Type B pancreatic cell (in vitro differentiated cells): Measurements from ENCODE around the gene ALAS1. TPM values are rescaled to one million over a fixed set of nuclear protein-coding genes. Genes with fewer than 3 reads are reported as not detected.
"Not testable (repeated sequence)": the region's sequence is repeated elsewhere in the genome, so short reads cannot be mapped to it uniquely, and the experiment has no call there.

Experiments used
- DNase-seq: peaks from one replicate; pipeline ENCODE4 v3.0.0; 2021; ENCODE audit warnings: mixed read lengths; ENCODE audit not compliant: unreplicated experiment; ENCODE audit errors: extremely low spot score
- H3K27ac Mint-ChIP-seq: 2 replicates; pipeline ENCODE4 v1.8.0; 2021; ENCODE audit warnings: mild to moderate bottlenecking, mixed read lengths
- H3K27me3 Mint-ChIP-seq: 2 replicates; pipeline ENCODE4 v1.8.0; 2021; ENCODE audit warnings: mixed read lengths
- H3K36me3 Mint-ChIP-seq: 2 replicates; pipeline ENCODE4 v1.8.0; 2021; ENCODE audit warnings: mixed read lengths
- H3K4me1 Mint-ChIP-seq: one replicate; pipeline ENCODE4 v1.8.0; 2021; ENCODE audit warnings: mixed read lengths; ENCODE audit not compliant: unreplicated experiment
- H3K4me3 Mint-ChIP-seq: 2 replicates; pipeline ENCODE4 v1.8.0; 2021; ENCODE audit warnings: mild to moderate bottlenecking, mixed read lengths
- H3K9me3 Mint-ChIP-seq: 2 replicates; pipeline ENCODE4 v1.8.0; 2021; ENCODE audit warnings: mixed read lengths
- total RNA-seq: library from RNA; stranded (reverse); gene quantifications from 2 replicates; pipeline ENCODE4 v1.2.1, GENCODE V29; 2021; ENCODE audit warnings: low replicate concordance
- TF ChIP-seq, protein P1 (sequence below): fragments of 200-600 bp; sonication (generic); conservative IDR thresholded peaks from 2 replicates; pipeline ENCODE4 v1.5.0; 2021; ENCODE audit warnings: antibody characterized with exemption, mild to moderate bottlenecking

The ALAS1 gene
- total RNA-seq, 1 donor from 2014 or later = 57.1 TPM

DNA sequence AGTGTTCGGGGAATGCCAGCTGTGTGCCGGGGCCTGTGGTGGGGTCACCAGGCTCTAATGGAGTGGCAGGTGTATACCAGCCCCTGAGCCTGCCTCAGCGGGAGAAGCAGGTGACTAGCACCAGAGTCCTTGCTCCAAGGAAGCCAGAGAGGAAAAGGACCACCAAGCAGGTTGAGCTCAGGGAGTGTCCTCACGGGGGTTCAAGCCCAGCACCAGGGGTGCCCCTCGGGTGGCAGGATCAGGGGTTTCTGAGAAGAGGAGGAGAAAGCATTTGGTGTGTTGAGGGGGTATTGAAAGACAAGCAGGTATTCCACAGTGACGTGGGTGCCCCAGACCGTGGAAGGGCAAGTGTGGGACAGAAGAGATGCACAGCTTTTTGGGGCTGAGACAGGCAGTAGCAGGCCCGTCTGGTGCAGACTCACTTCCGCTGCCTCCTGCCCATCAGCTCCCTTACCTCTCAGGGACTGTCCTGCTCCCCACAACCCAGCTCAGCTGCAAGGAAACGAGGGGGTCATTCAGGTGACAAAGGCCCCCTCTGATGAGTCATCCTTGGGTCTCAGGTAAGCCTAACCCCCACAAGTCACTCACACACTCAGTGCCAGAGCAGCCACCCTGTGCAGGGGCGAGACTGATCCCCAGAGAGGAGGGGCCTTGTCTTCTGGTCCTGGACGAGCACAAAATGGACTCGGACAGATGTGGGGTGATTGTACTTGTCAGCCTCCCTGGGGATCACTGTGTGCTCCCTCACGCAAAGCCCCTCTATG is 22.4 kb upstream of the ALAS1 start:
- Mint-ChIP-seq H3K27ac (no peak overlapping the region), H3K4me1 (peaks cover 14% of the 10 kb centered on the region), H3K4me3 (no peak overlapping the region), H3K9me3 (no peaks in the 10 kb centered on the region), H3K27me3 (no peaks in the 10 kb centered on the region), H3K36me3 (no peaks in the 10 kb centered on the region)
- TF ChIP-seq, protein P1, sequence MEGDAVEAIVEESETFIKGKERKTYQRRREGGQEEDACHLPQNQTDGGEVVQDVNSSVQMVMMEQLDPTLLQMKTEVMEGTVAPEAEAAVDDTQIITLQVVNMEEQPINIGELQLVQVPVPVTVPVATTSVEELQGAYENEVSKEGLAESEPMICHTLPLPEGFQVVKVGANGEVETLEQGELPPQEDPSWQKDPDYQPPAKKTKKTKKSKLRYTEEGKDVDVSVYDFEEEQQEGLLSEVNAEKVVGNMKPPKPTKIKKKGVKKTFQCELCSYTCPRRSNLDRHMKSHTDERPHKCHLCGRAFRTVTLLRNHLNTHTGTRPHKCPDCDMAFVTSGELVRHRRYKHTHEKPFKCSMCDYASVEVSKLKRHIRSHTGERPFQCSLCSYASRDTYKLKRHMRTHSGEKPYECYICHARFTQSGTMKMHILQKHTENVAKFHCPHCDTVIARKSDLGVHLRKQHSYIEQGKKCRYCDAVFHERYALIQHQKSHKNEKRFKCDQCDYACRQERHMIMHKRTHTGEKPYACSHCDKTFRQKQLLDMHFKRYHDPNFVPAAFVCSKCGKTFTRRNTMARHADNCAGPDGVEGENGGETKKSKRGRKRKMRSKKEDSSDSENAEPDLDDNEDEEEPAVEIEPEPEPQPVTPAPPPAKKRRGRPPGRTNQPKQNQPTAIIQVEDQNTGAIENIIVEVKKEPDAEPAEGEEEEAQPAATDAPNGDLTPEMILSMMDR = no peak
- no peak for DNase-seq

GRCh38 chr3:52176180-52176752 is 21.7 kb upstream of the ALAS1 start:
- TF ChIP-seq, protein P1 = no peak
- Mint-ChIP-seq H3K27ac (no peak overlapping the region), H3K36me3 (no peaks in the 10 kb centered on the region), H3K27me3 (no peaks in the 10 kb centered on the region), H3K4me3 (no peak overlapping the region), H3K4me1 (peaks cover 14% of the 10 kb centered on the region), H3K9me3 (no peaks in the 10 kb centered on the region)
- DNase-seq = no peak

- H3K27ac Mint-ChIP-seq = peak overlapping the region; percentile 41
- DNase-seq = no peak
- H3K27me3 Mint-ChIP-seq = no peaks in the 10 kb centered on the region
- TF ChIP-seq, protein P1 = no peak
- peaks cover 14% of the 10 kb centered on the region for H3K4me1 Mint-ChIP-seq
- H3K36me3 Mint-ChIP-seq = no peaks in the 10 kb centered on the region
- H3K4me3 Mint-ChIP-seq = no peak overlapping the region
- H3K9me3 Mint-ChIP-seq = no peaks in the 10 kb centered on the region
These were observed 20.8 kb upstream of the ALAS1 start for GRCh38 chr3:52176951-52177700.

DNA sequence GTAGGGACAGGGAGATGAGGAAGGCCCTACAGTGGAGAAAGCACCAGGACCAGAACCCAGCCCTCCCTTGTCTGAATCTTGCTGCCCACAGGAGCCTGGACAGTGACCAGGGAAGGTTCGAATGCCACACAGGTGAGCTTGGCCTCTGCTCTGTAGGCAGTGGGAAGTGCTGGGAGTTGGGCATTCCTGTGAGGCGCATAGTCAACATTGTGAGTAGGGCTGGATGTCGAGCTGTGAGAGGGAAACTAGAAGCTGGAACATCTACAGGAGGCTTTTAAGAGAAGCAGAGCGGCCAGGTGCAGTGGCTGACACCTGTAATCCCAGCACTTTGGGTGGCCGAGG is 20.3 kb upstream of the ALAS1 start:
- H3K4me3 Mint-ChIP-seq = no peak overlapping the region
- peaks cover 18% of the 10 kb centered on the region for H3K4me1 Mint-ChIP-seq
- no peaks in the 10 kb centered on the region for H3K27me3 Mint-ChIP-seq
- DNase-seq = no peak
- H3K27ac Mint-ChIP-seq = peak overlapping the region; percentile 41
- TF ChIP-seq, protein P1 = no peak
- no peaks in the 10 kb centered on the region for H3K9me3 Mint-ChIP-seq
- no peaks in the 10 kb centered on the region for H3K36me3 Mint-ChIP-seq

GRCh38 chr3:52178126-52178525 is 19.8 kb upstream of the ALAS1 start:
- not testable (repeated sequence) for H3K9me3 Mint-ChIP-seq, H3K4me3 Mint-ChIP-seq, H3K36me3 Mint-ChIP-seq, H3K27ac Mint-ChIP-seq, DNase-seq, H3K27me3 Mint-ChIP-seq
- H3K4me1 Mint-ChIP-seq = peaks cover 18% of the 10 kb centered on the region

DNA sequence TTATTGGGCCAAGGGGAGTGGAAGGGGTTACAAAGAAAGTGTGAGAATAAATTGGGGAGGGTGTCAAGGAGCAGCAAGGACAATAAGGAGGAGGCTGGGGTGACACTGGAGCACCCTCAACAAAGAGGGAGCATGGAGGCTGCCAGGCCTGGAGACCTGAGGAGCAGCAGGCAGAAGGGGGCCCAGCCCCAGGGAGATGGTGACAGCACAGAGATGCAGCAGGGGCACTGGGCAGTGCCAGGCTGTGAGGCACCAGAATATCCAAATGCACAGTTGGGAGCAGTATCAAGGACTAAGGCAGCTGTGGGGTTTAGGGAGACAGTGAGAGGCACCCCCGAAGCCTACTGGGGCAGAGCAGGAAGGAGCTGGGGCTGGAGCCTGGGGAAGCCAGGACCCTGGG is 19.4 kb upstream of the ALAS1 start:
- Mint-ChIP-seq H3K27ac (no peak overlapping the region), H3K9me3 (no peaks in the 10 kb centered on the region)
- DNase-seq = no peak

More for the DNA sequence above, 19.4 kb upstream of the ALAS1 start:
- Mint-ChIP-seq H3K36me3 (no peaks in the 10 kb centered on the region), H3K27me3 (no peaks in the 10 kb centered on the region), H3K4me3 (no peak overlapping the region), H3K4me1 (peaks cover 18% of the 10 kb centered on the region)
- TF ChIP-seq, protein P1 = no peak
